ENCODE results near the gene DYRK2.

Gene DYRK2

GRCh38 chr12:67630373-67631088, 18.0 kb upstream of the DYRK2 start:
- no peak for DNase-seq (ENCODE audit: low read depth)
- TF ChIP-seq CTCF (IDR thresholded peaks at IDR 0.05; ENCODE audit: control insufficient read depth, insufficient read depth, low read depth, low read length, missing control alignments): no peak
- no peak overlapping the region for H3K4me3 ChIP-seq (ENCODE audit: control insufficient read depth, low read depth, low read length)

GRCh38 chr12:67632005-67632404, 16.5 kb upstream of the DYRK2 start:
- TF ChIP-seq CTCF (IDR thresholded peaks at IDR 0.05; ENCODE audit: control insufficient read depth, insufficient read depth, low read depth, low read length, missing control alignments): no peak
- H3K4me3 ChIP-seq (ENCODE audit: control insufficient read depth, low read depth, low read length): no peak overlapping the region
- DNase-seq (ENCODE audit: low read depth): no peak

GRCh38 chr12:67633024-67633610, 15.4 kb upstream of the DYRK2 start:
- H3K4me3 ChIP-seq (ENCODE audit: control insufficient read depth, low read depth, low read length): no peak overlapping the region
- DNase-seq (ENCODE audit: low read depth): no peak
- no peak for TF ChIP-seq CTCF (IDR thresholded peaks at IDR 0.05; ENCODE audit: control insufficient read depth, insufficient read depth, low read depth, low read length, missing control alignments)

- no peak overlapping the region for H3K4me3 ChIP-seq (ENCODE audit: control insufficient read depth, low read depth, low read length)
- no peak for TF ChIP-seq CTCF (IDR thresholded peaks at IDR 0.05; ENCODE audit: control insufficient read depth, insufficient read depth, low read depth, low read length, missing control alignments)
- no peak for DNase-seq (ENCODE audit: low read depth)
These were observed 14.8 kb upstream of the DYRK2 start for GRCh38 chr12:67633708-67634107.

- no peak for DNase-seq (ENCODE audit: low read depth)
- H3K4me3 ChIP-seq (ENCODE audit: control insufficient read depth, low read depth, low read length): no peak overlapping the region
- no peak for TF ChIP-seq CTCF (IDR thresholded peaks at IDR 0.05; ENCODE audit: control insufficient read depth, insufficient read depth, low read depth, low read length, missing control alignments)
These were observed 14.2 kb upstream of the DYRK2 start for GRCh38 chr12:67634303-67634761.

- DNase-seq (ENCODE audit: low read depth): no peak
- no peak overlapping the region for H3K4me3 ChIP-seq (ENCODE audit: control insufficient read depth, low read depth, low read length)
- no peak for TF ChIP-seq CTCF (IDR thresholded peaks at IDR 0.05; ENCODE audit: control insufficient read depth, insufficient read depth, low read depth, low read length, missing control alignments)
These were observed 10.8 kb upstream of the DYRK2 start for GRCh38 chr12:67637718-67638117.

Data from AG09309 (cell line).